HepG2 (cell line): ENCODE results near the gene GABBR2. TPM values are rescaled to one million over a fixed set of nuclear protein-coding genes. Genes with fewer than 3 reads are reported as not detected.

ENCODE experiments used
- ATAC-seq: fragments of 200-7000 bp; cut with Tn5 transposase; 3 replicates; pipeline ENCODE4 v1.9.1; 2020; ENCODE audit warnings: mild to moderate bottlenecking, moderate library complexity
- BruUV-seq: library from RNA; stranded (reverse); fragments of 400-500 nt; replicated peaks from 2 replicates; lab custom pipeline; 2021; lab: Mats Ljungman, UMichigan
- CTCF ChIA-PET: fragments of 300-600 bp; formaldehyde crosslinking; extraction: SDS; loops from one replicate; lab custom pipeline; 2021; ENCODE audit warnings: low total read pairs, inconsistent platforms, low intra/inter-chr PET ratio; lab: Yijun Ruan, JAX
- POLR2A ChIA-PET: fragments of 350-600 bp; sonication (Branson Sonifier 250); formaldehyde crosslinking; loops from one replicate; lab custom pipeline; 2020; ENCODE audit warnings: antibody characterized with exemption, inconsistent platforms; lab: Yijun Ruan, JAX
- DNase-seq: peaks from one replicate; pipeline ENCODE4 v3.0.0-alpha.2; 2015; ENCODE audit warnings: low spot score
- FAIRE-seq: peaks from 3 replicates; lab custom pipeline; 2011; peaks lifted over from hg19 to GRCh38; lab: Jason Lieb, UNC
- H2AFZ ChIP-seq: one replicate; pipeline ENCODE4 v1.6.1; 2011; ENCODE audit warnings: low read length, inconsistent platforms
- H3K27ac ChIP-seq: fragments of 300-600 bp; 3 replicates; pipeline ENCODE4 v1.8.0; 2011; ENCODE audit warnings: mixed run types, mild to moderate bottlenecking, mixed read lengths, low read length, inconsistent platforms; ENCODE audit not compliant: insufficient read depth; ENCODE audit errors: extremely low read length
- H3K27me3 ChIP-seq, 2 experiments: fragments of 200-600 bp in 1 of 2; 2 replicates in 1 of 2; 3 replicates in 1 of 2; pipeline versions ENCODE4 v1.6.0 to v1.8.0; 2011; ENCODE audit warnings: low read length in 2 of 2, mild to moderate bottlenecking in 2 of 2, moderate library complexity in 2 of 2, inconsistent platforms in 1 of 2; ENCODE audit not compliant: insufficient read depth in 2 of 2, control insufficient read depth in 1 of 2
- H3K36me3 ChIP-seq, 2 experiments: fragments of 200-600 bp in 1 of 2; replicated peaks in 1 of 2; 2 replicates in 1 of 2; 3 replicates in 1 of 2; pipeline versions ENCODE4 v1.5.1 to v1.8.0; 2011; ENCODE audit warnings: low read length in 2 of 2, inconsistent platforms in 1 of 2; ENCODE audit not compliant: insufficient read depth in 2 of 2, control insufficient read depth in 1 of 2
- H3K4me1 ChIP-seq: 2 replicates; pipeline ENCODE4 v1.5.1; 2012; ENCODE audit warnings: low read length, inconsistent platforms; ENCODE audit not compliant: insufficient read depth
- H3K4me2 ChIP-seq: 2 replicates; pipeline ENCODE4 v1.6.0; 2011; ENCODE audit warnings: low read depth, low read length, inconsistent platforms
- H3K4me3 ChIP-seq, 3 experiments: fragments of 200-600 bp in 1 of 3; sonication (generic), shearing (Covaris generic) in 1 of 3; replicated peaks in 1 of 3; 2 replicates each; pipeline ENCODE4 v1.5.1; 2011 to 2016; ENCODE audit warnings: low read length in 3 of 3, inconsistent platforms in 2 of 3, low read depth in 2 of 3, mild to moderate bottlenecking in 2 of 3, control low read depth in 1 of 3, mixed read lengths in 1 of 3; ENCODE audit not compliant: insufficient read depth in 1 of 3
- H3K79me2 ChIP-seq: one replicate; pipeline ENCODE4 v1.6.1; 2011; ENCODE audit warnings: low read length, inconsistent platforms; ENCODE audit not compliant: insufficient read depth
- H3K9ac ChIP-seq: 2 replicates; pipeline ENCODE4 v1.6.0; 2011; ENCODE audit warnings: mild to moderate bottlenecking, low read depth, low read length, inconsistent platforms; ENCODE audit not compliant: insufficient read depth
- H3K9me3 ChIP-seq: 2 replicates; pipeline ENCODE4 v1.5.1; 2012; ENCODE audit warnings: mild to moderate bottlenecking, low read length
- H4K20me1 ChIP-seq: 2 replicates; pipeline ENCODE4 v1.6.0; 2011; ENCODE audit warnings: inconsistent platforms, mild to moderate bottlenecking, low read length, moderate library complexity; ENCODE audit not compliant: insufficient read depth
- CERS6 ChIP-seq: sonication (generic); formaldehyde crosslinking; IDR thresholded peaks from 2 replicates; pipeline ENCODE4 v1.5.0; 2020; ENCODE audit warnings: missing genetic modification reagents
- IRX3 ChIP-seq: sonication (generic); formaldehyde crosslinking; IDR thresholded peaks from 2 replicates; pipeline ENCODE4 v1.8.1; 2023; ENCODE audit warnings: mild to moderate bottlenecking, low read depth, missing genetic modification reagents, borderline replicate concordance
- LCORL ChIP-seq, 2 experiments: fragments of 450-650 bp in 1 of 2; sonication (generic) in 1 of 2; formaldehyde crosslinking in 1 of 2; IDR thresholded peaks; 2 replicates each; pipeline versions ENCODE4 v1.5.0 to v1.6.1; 2017 to 2020; ENCODE audit warnings: antibody characterized with exemption in 1 of 2, missing genetic modification reagents in 1 of 2
- NAIF1 ChIP-seq: sonication (generic); formaldehyde crosslinking; IDR thresholded peaks from 2 replicates; pipeline ENCODE4 v1.5.0; 2020; ENCODE audit warnings: mild to moderate bottlenecking, missing genetic modification reagents, borderline replicate concordance
- PHF21A ChIP-seq: sonication (generic); formaldehyde crosslinking; IDR thresholded peaks from 2 replicates; pipeline ENCODE4 v1.5.0; 2020; ENCODE audit warnings: mild to moderate bottlenecking, missing genetic modification reagents
- ZBTB14 ChIP-seq: sonication (generic); formaldehyde crosslinking; IDR thresholded peaks from 2 replicates; pipeline ENCODE4 v1.4.0; 2020; ENCODE audit warnings: missing genetic modification reagents
- ZNF350 ChIP-seq: sonication (generic); formaldehyde crosslinking; IDR thresholded peaks from 2 replicates; pipeline ENCODE4 v1.4.0; 2020; ENCODE audit warnings: mild to moderate bottlenecking, low read depth, missing genetic modification reagents, borderline replicate concordance
- ZNF543 ChIP-seq: sonication (generic); formaldehyde crosslinking; IDR thresholded peaks from 2 replicates; pipeline ENCODE4 v1.4.0; 2020; ENCODE audit warnings: mild to moderate bottlenecking, missing genetic modification reagents
- WGBS: methylation state at CpG from one replicate; pipeline ENCODE4 v1.1.6; 2017; ENCODE audit warnings: low lambda C conversion rate; 5-methylcytosine and 5-hydroxymethylcytosine counted together
- in situ Hi-C: cut with HindIII; loops from 2 replicates; pipeline ENCODE4 v1.10.0; 2017; ENCODE audit warnings: low pct_unique_long_range_greater_than_20kb; ENCODE audit not compliant: extremely low pct_ligation_motif_present
- intact Hi-C: fragments of 100-400 bp; cut with micrococcal nuclease; formaldehyde crosslinking; loops from one replicate; pipeline ENCODE4 v1.10.0; 2022; ENCODE audit not compliant: unreplicated experiment
- polyA plus RNA-seq, 8 experiments: library from polyadenylated mRNA; depleted of rRNA in 3 of 8; stranded (reverse) in 7 of 8; unstranded in 1 of 8; fragments of >200 nt; fragmentation: Illumina TruSeq in 4 of 8; extraction: Trizol in 4 of 8; gene quantifications; 2 replicates each; pipeline versions ENCODE4 v1.2.1 to v1.2.3, GENCODE V29; 2011 to 2016; ENCODE audit warnings: low read depth in 4 of 8, missing spikeins in 1 of 8, mixed read lengths in 1 of 8; ENCODE audit not compliant: insufficient read depth in 1 of 8
- total RNA-seq, 5 experiments: library from RNA; depleted of rRNA; stranded (reverse); fragments of >200 nt; fragmentation: Illumina TruSeq; extraction: Trizol; gene quantifications; 2 replicates each; pipeline ENCODE4 v1.2.3, GENCODE V29; 2016; ENCODE audit warnings: low read depth in 1 of 5

The GABBR2 gene
- total and polyA plus RNA-seq, 2 of the 13 experiments (the other 11 are each of a cell fraction or from before 2014, with no cell fraction given): 0.02 TPM; not detected in 1

GRCh38 chr9:98357921-98358535, 350.7 kb downstream of the GABBR2 start (continued):
- no peak for TF ChIP-seq ZBTB14
- TF ChIP-seq CERS6 (CRISPR knock-in tag): no peak
- TF ChIP-seq ZNF350 (CRISPR knock-in tag): no peak
- no peak for TF ChIP-seq ZNF543 (CRISPR knock-in tag)
- TF ChIP-seq IRX3 (CRISPR knock-in tag): no peak
- no peak for TF ChIP-seq PHF21A (CRISPR knock-in tag)

GRCh38 chr9:98356953-98357690, 351.6 kb downstream of the GABBR2 start:
- H3K4me3 ChIP-seq: no peak overlapping the region
- intact Hi-C loops (no loop called here), in situ Hi-C loops (no loop called here)
- 28% methylated on average over 8 of the region's 8 CpGs for WGBS
- CTCF ChIA-PET: no interaction called here
- H3K27ac ChIP-seq: no peak overlapping the region
- FAIRE-seq: no peak
- POLR2A ChIA-PET: no interaction called here
- H3K79me2 ChIP-seq: no peaks in the 10 kb centered on the region
- H3K27me3 ChIP-seq: peaks cover 0 to 12% of the 10 kb centered on the region in 2 experiments; a peak in 1 of 5 replicates
- ATAC-seq: no peak
- no peaks in the 10 kb centered on the region for H4K20me1 ChIP-seq
- no peak overlapping the region for H3K4me2 ChIP-seq
- no peaks in the 10 kb centered on the region for H3K9me3 ChIP-seq
- no peaks in the 10 kb centered on the region for H3K36me3 ChIP-seq
- no TSS peak for BruUV-seq
- no peak overlapping the region for H3K9ac ChIP-seq
- no peak for TF ChIP-seq NAIF1 (CRISPR knock-in tag)
- no peak for TF ChIP-seq LCORL (IDR thresholded peaks at IDR 0.05)
- TF ChIP-seq LCORL (CRISPR knock-in tag; IDR thresholded peaks at IDR 0.05): no peak
- no peaks in the 10 kb centered on the region for H3K4me1 ChIP-seq
- H2AFZ ChIP-seq: no peak overlapping the region
- DNase-seq: no peak
